ENCODE results near the gene PLCH1. TPM values are rescaled to one million over a fixed set of nuclear protein-coding genes. Genes with fewer than 3 reads are reported as not detected.
A peak's percentile ranks its signal among the peaks of the same experiment; 100 is the strongest.

The PLCH1 gene
- total RNA-seq, 1 donor from 2014 or later: 2.9 TPM

- no peak for DNase-seq (ENCODE audit: low read depth)
- Histone ChIP-seq H3K36me3 (ENCODE audit: control insufficient read depth, insufficient read depth, low read length) (no peaks in the 10 kb centered on the region), H3K27me3 (ENCODE audit: control insufficient read depth, insufficient read depth, low read length) (no peaks in the 10 kb centered on the region), H3K4me3 (ENCODE audit: low read depth, low read length) (no peak overlapping the region)
- no peak for TF ChIP-seq CTCF (IDR thresholded peaks at IDR 0.05; ENCODE audit: insufficient read depth, low read length, poor library complexity, severe bottlenecking)
These were observed 32.9 kb downstream of the PLCH1 start for GRCh38 chr3:155712008-155712407.

- no peak for DNase-seq (ENCODE audit: low read depth)
- Histone ChIP-seq H3K4me3 (ENCODE audit: low read depth, low read length) (no peak overlapping the region), H3K36me3 (ENCODE audit: control insufficient read depth, insufficient read depth, low read length) (no peaks in the 10 kb centered on the region), H3K27me3 (ENCODE audit: control insufficient read depth, insufficient read depth, low read length) (no peaks in the 10 kb centered on the region)
- TF ChIP-seq CTCF (IDR thresholded peaks at IDR 0.05; ENCODE audit: insufficient read depth, low read length, poor library complexity, severe bottlenecking): no peak
These were observed 39.9 kb downstream of the PLCH1 start for GRCh38 chr3:155704771-155705559.

- Histone ChIP-seq H3K36me3 (ENCODE audit: control insufficient read depth, insufficient read depth, low read length) (no peaks in the 10 kb centered on the region), H3K27me3 (ENCODE audit: control insufficient read depth, insufficient read depth, low read length) (no peaks in the 10 kb centered on the region), H3K4me3 (ENCODE audit: low read depth, low read length) (no peak overlapping the region)
- no peak for TF ChIP-seq CTCF (IDR thresholded peaks at IDR 0.05; ENCODE audit: insufficient read depth, low read length, poor library complexity, severe bottlenecking)
- no peak for DNase-seq (ENCODE audit: low read depth)
These were observed 40.8 kb downstream of the PLCH1 start for GRCh38 chr3:155704061-155704460.

- H3K27me3 ChIP-seq (ENCODE audit: control insufficient read depth, insufficient read depth, low read length): no peaks in the 10 kb centered on the region
- no peaks in the 10 kb centered on the region for H3K36me3 ChIP-seq (ENCODE audit: control insufficient read depth, insufficient read depth, low read length)
- H3K4me3 ChIP-seq (ENCODE audit: low read depth, low read length): no peak overlapping the region
- DNase-seq (ENCODE audit: low read depth): no peak
- TF ChIP-seq CTCF (IDR thresholded peaks at IDR 0.05; ENCODE audit: insufficient read depth, low read length, poor library complexity, severe bottlenecking): no peak
These were observed 41.9 kb downstream of the PLCH1 start for GRCh38 chr3:155702745-155703591.

- TF ChIP-seq CTCF (IDR thresholded peaks at IDR 0.05; ENCODE audit: insufficient read depth, low read length, poor library complexity, severe bottlenecking): peak; percentile 40
- H3K36me3 ChIP-seq (ENCODE audit: control insufficient read depth, insufficient read depth, low read length): no peaks in the 10 kb centered on the region
- DNase-seq (ENCODE audit: low read depth): peak; percentile 25
- H3K27me3 ChIP-seq (ENCODE audit: control insufficient read depth, insufficient read depth, low read length): no peaks in the 10 kb centered on the region
- H3K4me3 ChIP-seq (ENCODE audit: low read depth, low read length): no peak overlapping the region
These were observed 42.9 kb downstream of the PLCH1 start for GRCh38 chr3:155701882-155702465.
